ENCODE data around the gene NEUROD2.
A peak's percentile ranks its signal among the peaks of the same experiment; 100 is the strongest.

Gene NEUROD2

DNA sequence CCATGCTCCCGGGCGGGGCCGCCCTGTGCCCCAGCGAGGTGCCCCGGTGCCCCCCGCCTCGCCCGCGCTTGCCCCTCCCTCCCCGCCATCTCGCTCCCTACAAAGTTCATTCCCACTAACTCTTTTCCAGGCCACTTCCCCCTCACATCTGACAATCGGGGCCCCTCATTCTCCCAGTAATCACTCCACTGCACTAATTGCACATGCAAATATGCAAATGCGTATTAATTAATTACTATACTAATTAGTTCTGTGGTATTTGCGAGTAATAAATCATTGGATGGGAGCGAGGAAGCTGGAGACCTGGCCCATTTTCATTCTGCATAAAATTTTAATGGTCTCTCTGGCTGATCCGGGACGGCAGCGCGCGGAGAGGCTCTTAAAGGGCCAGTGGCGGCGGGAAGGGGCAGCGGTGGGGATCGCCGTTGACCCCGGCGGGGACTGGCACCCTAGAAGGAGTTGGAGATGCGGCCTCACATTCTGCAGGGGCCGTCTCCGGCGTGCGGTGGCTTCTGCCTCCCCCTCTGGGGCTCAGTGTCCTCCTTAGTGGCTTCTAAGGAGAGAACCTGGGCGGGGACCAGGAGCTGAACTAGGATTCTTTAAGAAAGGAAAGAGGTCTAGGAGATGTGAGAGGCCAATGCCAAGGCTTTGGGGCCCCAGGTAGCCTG lies 10.7 kb upstream of the NEUROD2 start:
- no peak for DNase-seq

DNA sequence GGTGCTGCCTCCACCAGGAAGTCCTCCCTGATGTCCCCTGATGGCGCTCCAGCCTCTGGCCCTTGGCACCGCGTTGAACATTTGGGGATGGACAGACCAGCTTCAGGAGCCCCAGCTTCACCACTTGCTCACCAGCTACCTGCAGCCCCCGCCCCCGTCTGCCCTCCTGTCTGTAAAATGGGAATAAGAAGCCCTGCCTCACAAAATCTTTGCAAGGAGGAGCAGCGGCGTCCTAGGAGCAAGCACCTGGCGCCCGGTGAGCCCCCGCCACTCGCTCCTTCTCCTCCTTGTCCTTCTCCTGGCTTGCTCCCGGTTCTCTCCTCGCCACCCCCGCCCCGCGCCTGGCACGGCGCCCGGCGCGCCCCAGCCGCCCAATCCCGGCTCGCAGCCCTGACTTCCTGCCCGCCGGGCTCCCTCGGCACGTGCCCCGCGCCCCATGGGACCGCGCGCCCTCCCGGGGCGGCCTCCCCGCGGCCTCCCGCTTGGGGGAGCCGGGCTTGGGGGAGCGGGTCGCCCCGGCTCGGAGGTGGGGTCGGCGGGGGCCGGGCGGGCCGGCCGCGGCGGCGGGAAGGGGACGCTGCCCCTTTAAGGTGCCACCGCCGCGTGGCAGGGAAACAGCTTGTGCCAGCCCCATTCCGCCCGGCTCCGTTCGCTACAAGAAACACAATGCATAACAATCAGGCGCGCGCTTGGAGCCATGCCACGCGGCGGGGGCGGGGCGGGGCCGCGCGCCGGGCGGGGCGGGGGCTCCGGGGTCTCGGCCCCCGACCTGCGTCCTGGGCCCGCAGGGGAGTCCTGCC lies 9.9 kb upstream of the NEUROD2 start:
- DNase-seq, result peak; percentile 62

GRCh38 chr17:39617100-39617445 lies 9.4 kb upstream of the NEUROD2 start:
- DNase-seq, result no peak

DNA sequence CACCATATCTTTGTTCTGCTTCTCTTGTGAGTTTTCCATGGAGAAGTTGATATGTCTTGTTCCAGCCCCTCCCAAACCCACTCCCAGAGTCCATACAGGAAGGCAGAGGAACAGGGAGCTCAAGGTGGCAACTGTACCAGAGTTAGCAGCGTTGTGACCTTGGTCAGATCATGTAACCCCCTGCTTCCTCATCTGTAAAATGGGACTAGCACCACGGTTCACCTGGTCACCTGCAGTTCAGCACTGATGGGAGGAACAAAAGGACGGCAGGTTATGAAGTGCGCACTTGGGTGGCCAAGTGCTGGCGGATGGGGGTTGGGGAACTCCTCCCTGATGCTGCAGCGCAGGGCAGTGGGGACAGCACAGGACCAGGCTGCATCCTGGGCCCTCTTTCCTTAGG lies 7.7 kb upstream of the NEUROD2 start:
- no peak for DNase-seq

DNA sequence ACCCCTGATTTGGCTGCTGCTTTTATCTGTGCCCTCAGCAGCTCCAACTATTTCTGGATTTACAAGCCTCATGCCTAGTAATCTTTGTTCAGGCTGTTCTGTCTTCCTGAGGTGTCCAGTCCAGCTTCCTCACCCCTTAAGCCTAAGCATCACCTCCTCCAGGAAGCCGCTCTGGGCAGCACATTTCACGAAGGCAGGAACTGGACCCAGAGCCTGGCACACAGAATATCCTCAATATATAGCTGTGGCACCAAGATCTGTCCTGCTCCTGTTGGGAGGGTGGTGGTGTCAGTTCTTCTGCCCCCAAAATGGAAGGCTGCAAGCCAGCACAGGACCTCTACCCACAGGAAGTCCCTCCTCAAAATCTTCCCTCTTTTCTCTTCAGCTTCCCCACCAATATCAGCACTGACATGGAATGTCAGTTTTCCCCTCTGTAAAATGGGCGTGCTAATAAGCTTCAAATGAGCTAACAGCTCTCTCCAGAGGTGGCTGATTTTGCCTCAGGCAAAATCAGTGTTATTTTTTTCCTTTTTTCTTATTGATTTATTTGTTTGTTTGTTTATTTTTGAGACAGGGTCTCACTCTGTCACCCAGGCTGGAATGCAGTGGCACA lies 6.9 kb upstream of the NEUROD2 start:
- DNase-seq, result no peak

DNA sequence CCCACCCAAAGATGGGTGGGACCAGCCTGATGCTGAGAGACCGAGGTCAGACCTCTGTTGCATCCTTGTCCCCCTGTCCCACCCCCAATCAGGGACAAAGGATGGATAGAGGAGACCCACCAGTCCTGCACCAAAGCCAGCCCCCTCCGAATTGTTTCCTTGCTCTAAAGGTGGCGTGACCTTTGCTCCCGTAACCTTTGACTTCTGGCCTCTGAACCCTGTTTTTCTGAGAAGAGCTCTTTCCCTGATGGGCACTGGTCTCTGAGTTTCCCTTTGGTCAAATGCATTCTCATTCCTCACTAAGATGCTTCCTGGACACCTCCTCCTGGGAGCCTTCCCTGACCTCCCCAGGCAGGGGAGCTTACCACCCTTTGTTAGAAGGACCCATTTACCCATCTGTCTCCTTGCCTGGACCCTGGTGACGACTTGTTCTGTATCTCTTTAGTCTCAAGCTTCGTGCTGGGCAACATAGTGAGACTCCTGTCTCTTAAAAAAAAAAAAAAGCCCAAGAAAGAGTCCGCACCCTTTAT lies 5.3 kb upstream of the NEUROD2 start:
- DNase-seq, result no peak

DNA sequence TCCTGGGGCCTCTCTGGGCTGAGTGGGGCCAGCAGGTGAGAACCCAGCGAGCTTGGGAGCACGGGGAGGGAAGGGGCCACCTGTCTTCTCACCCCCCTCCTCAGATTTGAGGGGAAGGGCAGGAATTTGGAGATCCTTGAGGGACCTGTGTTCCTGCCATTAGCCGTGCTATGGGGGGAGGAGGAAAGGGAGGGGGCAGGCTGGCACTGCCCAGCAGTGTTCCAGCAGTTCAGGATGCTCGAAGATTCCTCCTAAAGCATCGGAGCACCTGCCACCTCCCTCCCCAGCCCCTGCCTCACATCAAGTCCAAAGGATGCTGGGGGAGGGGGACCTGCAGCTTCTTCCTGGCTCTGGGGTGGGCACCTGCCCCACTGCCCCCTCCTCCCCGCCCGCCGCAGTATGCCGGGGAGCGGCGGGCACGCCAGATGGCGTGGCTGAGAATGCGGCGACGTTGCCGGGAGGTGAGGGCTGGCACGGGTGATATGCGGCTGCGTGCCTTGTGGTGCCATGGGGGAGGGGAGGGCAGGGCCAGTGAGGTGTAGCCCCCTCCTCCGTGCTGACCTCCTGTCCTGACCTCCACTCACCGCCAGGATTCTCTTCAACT lies 4.7 kb upstream of the NEUROD2 start:
- no peak for DNase-seq

GRCh38 chr17:39611401-39612112 lies 3.8 kb upstream of the NEUROD2 start:
- DNase-seq, result no peak

DNA sequence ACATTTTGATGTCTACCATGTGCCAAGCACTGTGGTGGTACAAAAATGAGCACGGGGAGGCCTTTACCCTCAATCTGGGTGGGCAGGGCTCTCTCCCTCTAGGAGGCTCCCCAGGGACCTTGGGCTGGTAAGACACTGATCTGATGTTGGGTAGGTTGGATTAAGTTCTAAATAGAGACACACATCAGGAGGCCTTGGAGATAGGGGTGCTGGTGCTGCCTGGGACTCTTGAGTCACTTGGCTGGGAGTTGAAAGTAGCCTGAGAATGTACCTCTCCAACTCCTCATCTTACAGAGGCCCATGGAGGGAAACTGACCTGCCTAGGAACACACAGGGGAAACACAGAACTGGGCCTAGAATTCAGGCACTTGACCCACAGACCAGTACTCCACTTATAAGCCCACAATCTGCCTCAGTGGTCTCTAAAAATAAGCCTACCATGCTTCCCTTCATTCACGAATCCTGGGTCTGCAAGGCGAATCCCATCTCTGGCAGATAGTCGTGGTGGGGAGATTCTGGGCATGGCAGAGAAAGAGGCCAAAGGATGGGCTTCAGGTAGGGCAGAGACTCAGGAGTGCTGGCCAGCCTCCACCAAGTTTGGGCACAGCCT lies 1.8 kb upstream of the NEUROD2 start:
- DNase-seq, result no peak

DNA sequence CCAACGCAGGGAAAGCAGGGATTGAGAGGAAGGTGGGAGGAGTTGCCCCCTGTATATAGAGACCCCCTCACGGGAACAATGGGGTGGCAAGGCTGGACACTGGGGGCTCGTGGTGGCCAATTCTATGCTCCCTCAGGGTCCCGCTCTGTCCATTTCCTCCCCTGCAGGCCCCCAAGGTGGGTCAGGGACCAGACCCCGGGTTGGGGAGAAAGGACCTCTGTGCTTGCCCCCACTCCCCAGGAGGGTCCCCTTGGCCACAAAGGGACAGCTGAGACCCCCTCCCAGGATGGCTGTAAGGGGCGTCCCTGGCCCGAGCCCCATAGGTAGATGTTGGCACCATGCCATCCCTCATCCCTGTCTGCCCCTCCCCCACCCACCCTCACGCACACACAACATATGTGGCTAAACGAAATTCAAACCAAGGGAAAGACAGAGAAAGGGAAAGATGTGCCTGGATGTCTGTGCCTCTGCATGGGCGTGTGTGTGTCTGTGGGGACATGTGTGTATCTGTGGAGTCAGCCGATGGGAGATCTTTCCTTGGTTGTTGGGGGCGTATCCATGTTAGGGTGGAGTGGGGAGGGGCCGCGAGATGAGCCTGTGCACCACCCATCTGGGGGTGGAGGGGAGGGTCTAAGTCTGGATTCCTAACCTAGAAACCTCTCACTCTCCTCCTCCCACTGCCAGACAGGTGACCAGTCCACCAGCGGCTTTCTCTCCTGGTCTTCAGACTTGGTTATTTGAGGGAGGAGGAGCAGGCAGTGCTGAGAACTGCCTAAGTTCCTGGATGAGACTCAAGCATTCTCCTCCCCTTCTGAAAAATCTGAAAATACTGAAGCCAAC lies 642 bp upstream of the NEUROD2 start:
- no peak for DNase-seq

DNA sequence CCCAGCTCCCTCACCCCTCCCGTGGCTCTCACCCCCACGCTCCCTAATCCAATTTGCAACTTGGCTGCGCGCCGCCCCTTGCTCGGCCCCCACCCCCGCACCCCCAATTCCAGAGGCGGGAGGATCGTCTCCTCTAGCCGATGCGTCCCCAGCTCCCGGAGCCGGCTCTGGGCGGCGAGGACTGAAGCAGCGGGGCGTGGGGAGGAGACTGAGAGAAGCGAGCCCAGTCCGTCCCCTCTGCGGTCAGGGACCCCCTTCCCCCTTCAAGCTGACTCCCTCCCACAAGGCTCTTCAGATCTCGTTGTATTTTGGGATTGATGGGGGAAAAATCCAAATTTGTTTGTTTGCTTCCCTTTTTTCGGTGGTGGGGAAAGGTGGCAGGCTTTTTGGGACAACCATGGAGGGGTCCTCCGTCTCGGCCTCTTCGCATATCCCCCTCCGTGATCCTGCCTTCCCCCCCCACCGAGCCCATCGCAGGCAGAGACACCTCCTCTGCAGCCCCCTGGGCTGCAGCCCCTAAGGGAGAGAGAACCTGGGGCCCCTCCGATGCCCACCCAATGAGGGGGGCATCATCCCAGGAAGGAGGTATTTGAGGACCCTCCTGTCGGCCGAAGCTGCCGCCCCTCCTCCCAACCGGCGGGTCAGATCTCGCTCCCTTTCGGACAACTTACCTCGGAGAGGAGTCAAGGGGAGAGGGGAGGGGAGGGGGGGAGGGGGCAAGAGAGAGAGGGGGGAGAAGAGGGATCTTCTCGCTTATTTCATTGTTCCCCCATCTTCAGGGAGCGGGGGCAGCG lies 466 bp downstream of the NEUROD2 start:
- DNase-seq, result no peak

- no peak for DNase-seq
These were observed 1.2 kb downstream of the NEUROD2 start for GRCh38 chr17:39606434-39607056.

- no peak for DNase-seq
These were observed 2.0 kb downstream of the NEUROD2 start for GRCh38 chr17:39605492-39606433.

DNA sequence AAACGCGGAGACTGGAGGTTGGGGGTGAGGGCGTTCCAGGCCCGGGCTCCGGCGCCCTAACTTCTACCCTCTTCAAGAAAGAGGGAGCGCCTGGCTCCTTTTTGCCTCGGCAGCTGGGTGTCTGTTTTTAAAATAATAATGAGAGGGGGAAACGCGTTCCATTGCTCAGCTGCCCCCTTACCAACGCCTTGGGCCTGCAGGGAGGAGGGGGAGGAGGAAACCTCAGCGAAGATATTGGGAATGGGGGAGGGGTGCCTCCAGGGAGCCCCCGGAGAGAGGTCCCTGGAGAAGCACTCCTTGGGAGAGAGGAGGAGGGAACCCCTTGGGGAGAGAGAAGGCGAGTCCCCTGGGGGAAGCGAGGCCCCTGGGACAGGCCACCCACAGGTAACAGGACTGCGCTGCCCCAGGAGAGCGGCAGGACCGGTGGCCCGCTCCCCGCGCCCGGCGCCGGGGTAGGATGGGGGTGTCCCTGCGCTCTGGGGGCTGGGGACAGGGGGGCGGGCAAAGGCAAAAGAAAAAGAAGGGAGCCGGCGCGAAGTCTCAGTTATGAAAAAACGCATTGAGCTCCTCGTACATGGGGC lies 2.7 kb downstream of the NEUROD2 start:
- no peak for DNase-seq

DNA sequence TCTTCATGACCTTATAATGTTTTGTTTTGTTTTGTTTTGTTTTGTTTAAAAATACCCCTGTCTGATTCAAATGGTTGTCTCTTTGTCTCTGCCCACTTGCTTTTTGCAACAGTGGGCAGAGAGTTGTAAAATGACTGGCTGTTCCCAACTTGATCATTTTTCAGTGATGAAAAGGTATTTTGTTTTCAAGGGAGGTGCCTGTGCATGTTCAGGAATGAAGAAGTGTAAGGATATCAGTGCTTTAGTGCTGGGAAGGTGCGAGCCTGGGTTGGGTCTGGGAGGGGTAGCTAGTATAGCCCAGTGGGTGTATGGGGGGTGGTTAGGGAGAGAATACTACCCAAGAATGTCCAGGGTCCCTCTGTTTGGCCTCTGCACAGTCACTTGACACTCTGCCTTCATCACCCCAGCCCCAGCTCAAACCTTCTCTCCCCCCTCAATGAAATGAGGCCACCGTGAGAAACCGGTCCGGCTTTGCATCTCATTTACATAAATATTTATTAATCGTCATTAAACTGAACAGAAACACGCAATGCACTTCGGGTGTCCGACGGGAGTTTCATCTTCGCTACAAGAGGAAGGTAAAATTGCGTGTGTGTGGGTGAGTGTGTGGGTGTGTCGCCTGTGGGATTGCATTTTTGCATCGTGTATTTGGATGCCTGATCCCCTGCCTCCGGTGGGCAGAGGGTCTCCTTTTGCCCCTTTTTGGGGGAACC lies 4.3 kb downstream of the NEUROD2 start:
- DNase-seq, result no peak

DNA sequence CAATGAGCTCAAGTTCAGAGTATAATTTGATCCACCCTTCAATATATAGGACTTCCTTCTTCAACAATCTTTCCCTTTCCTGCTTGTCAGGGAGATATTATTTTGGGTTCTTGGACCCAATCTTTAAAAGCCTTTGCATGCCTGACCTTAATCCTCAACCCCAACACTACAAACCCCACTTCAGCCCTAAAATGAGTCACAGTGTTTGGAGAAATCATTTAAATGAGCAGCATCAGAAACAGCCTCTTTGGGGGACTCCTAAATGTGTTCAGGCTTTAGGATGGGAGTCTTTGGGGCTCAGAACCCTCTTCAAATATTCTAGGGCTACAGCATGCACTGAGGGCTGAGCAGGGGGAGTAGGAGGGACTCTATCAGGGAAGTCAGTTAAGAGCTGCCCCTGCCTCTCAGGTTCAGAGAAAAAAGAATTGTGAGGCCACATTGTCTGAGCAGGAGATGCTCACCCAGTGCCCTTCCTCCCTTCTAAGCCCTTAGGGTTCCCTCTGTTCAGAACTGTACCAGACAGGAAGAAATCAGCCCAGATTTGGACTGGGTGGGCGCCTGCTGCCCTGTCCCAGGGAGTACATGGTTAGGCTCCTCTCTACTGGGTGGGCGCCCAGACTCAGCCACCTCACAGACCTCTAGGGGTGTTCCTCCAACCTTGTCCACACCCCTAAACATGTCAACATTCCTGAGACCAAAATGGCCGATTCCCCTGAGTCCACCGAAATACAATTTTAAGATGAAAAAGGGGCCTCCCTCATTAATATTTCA lies 5.0 kb downstream of the NEUROD2 start:
- no peak for DNase-seq
